ENCODE measurements around the gene TRIP4.

TRIP4 gene

GRCh38 chr15:64447536-64448315 is 60.1 kb downstream of the TRIP4 start:
- DNase-seq (ENCODE audit: low spot score), result no peak

GRCh38 chr15:64452988-64453688 is 65.5 kb downstream of the TRIP4 start:
- DNase-seq (ENCODE audit: low spot score), result peak; percentile 47

- no peak for DNase-seq (ENCODE audit: low spot score)
These were observed 66.0 kb downstream of the TRIP4 start for GRCh38 chr15:64453689-64454037.

GRCh38 chr15:64454282-64454681 is 66.6 kb downstream of the TRIP4 start:
- DNase-seq (ENCODE audit: low spot score), result no peak

GRCh38 chr15:64455961-64456371 is 68.3 kb downstream of the TRIP4 start:
- DNase-seq (ENCODE audit: low spot score), result no peak

GRCh38 chr15:64456634-64457108 is 69.0 kb downstream of the TRIP4 start:
- DNase-seq (ENCODE audit: low spot score), result no peak

GRCh38 chr15:64459066-64459781 is 71.6 kb downstream of the TRIP4 start:
- no peak for DNase-seq (ENCODE audit: low spot score)

- peak; percentile 88 for DNase-seq (ENCODE audit: low spot score)
These were observed 72.6 kb downstream of the TRIP4 start, which contains the start of gene ZNF609 for GRCh38 chr15:64460206-64460723. TSS of gene ZNF609 (plus strand) at chr15:64460578. CDS start at chr15:64499420, 38,842 bp downstream.

GRCh38 chr15:64460724-64461720 is 73.4 kb downstream of the TRIP4 start:
- DNase-seq (ENCODE audit: low spot score), result peak; percentile 63

- DNase-seq (ENCODE audit: low spot score), result peak; percentile 44
These were observed 74.1 kb downstream of the TRIP4 start for GRCh38 chr15:64461721-64462162.

GRCh38 chr15:64462492-64462891 is 74.9 kb downstream of the TRIP4 start:
- no peak for DNase-seq (ENCODE audit: low spot score)

GRCh38 chr15:64464276-64465005 is 76.8 kb downstream of the TRIP4 start:
- no peak for DNase-seq (ENCODE audit: low spot score)

- DNase-seq (ENCODE audit: low spot score), result peak; percentile 46
These were observed 78.9 kb downstream of the TRIP4 start for GRCh38 chr15:64466408-64467141.

GRCh38 chr15:64472161-64472560 is 84.5 kb downstream of the TRIP4 start:
- DNase-seq (ENCODE audit: low spot score), result no peak

- no peak for DNase-seq (ENCODE audit: low spot score)
These were observed 87.2 kb downstream of the TRIP4 start for GRCh38 chr15:64474846-64475245.

- DNase-seq (ENCODE audit: low spot score), result no peak
These were observed 88.9 kb downstream of the TRIP4 start for GRCh38 chr15:64476550-64476949.

GRCh38 chr15:64478863-64479262 is 91.2 kb downstream of the TRIP4 start:
- no peak for DNase-seq (ENCODE audit: low spot score)

GRCh38 chr15:64480891-64481290 is 93.3 kb downstream of the TRIP4 start:
- DNase-seq (ENCODE audit: low spot score), result no peak

- DNase-seq (ENCODE audit: low spot score), result no peak
These were observed 96.1 kb downstream of the TRIP4 start for GRCh38 chr15:64483749-64484148.

GRCh38 chr15:64485796-64486195 is 98.2 kb downstream of the TRIP4 start:
- DNase-seq (ENCODE audit: low spot score), result no peak
